Measurements from ENCODE around the gene FKBP1B.
A peak's percentile ranks its signal among the peaks of the same experiment; 100 is the strongest.
"Not testable (repeated sequence)": the region's sequence is repeated elsewhere in the genome, so short reads cannot be mapped to it uniquely, and the experiment has no call there.

The FKBP1B gene

GRCh38 chr2:24022975-24023575 is 26.5 kb upstream of the FKBP1B start:
- no peak for DNase-seq

DNA sequence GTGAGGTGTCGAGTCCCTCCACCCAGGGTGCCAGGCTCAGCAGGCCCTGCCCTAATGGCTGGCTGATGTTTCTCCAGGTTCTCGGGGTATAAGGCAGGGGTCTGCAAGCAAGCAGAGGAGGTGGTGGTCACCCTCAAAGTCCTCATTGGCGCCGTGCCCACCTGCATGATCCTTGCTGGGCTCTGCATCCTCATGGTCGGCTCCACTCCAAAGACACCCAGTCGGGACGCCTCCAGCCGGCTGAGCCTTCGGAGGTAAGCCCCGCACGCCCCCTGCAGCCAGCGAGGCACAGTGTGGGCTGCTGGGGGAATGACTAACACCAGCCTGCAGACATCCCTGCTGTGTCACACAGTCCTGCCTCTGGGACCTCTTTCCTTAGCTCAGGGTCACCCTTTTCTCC is 25.5 kb upstream of the FKBP1B start:
- no peak for DNase-seq

- DNase-seq = no peak
These were observed 24.4 kb upstream of the FKBP1B start for GRCh38 chr2:24024996-24025663.

GRCh38 chr2:24026233-24026632 is 23.3 kb upstream of the FKBP1B start:
- no peak for DNase-seq

- DNase-seq = no peak
These were observed 10.6 kb upstream of the FKBP1B start for GRCh38 chr2:24038786-24039499.

DNA sequence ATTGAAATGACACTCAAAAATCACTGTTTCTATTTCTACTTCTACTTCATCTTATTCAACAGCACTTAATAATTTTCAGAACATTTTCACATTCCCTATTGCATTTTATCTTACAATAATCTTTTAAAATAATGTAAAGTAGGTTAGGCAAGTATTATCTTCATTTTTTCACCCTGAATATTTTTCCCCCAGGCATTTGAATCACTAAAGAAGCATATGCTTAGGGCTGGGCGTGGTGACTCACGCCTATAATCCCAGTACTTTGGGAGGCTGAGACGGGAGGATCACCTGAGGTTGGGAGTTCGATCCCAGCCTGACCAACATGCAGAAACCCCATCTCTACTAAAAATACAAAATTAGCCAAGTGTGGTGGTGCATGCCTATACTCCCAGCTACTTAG is 9.0 kb upstream of the FKBP1B start:
- DNase-seq = no peak

GRCh38 chr2:24043133-24043532 is 6.4 kb upstream of the FKBP1B start:
- DNase-seq = not testable (repeated sequence)

GRCh38 chr2:24045511-24046508 is 3.7 kb upstream of the FKBP1B start:
- no peak for DNase-seq

DNA sequence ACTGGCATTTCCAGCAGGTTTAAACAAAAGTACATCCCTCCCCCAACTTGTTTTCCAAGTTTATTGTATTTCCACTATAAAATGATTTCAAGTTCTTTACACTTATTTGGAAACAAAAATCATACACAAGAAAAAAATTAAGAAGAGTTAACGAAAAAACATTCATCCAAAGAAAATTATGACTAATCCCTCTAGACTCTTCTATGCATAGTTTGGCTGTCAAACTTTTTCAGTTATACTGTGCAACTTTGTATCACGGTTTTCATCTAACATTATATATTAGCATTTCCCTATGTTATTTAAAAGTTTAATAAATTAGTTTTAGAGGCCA is 3.0 kb upstream of the FKBP1B start:
- DNase-seq = no peak

DNA sequence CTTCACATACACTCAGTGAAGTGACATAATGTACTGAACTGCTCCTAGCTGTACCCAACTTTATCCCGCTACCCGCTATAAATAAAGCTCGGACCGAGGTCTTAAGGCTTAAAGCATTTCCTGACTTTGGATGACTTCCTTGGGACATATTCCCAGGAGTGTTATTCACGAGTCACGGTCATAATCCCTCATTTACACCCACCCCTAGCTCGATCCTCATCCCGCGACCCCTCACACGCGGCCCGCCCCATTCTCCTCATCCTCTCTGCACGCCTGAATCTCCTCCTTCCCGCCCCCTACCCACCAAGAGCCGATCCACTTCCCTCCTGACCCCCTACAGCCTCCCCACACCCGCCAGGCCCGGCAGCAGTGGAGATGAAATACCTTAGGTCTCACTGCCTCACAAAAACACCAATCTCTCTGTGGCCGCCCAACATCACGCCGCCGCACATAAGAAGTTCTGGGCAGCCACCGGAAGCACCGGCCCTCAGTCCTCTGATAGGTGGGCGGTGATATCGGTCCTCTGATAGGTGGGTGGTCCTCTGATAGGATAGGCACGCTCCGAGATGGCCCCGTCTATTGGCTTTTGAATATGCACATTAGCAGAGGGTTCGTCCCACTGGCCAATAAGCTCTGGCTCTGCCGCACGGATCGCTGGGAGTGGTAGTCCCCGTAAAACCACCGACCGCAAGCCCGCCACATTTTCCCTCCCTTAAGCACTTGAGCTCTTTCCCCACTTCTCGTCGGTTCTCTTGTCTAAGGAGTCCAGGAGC is 2.4 kb upstream of the FKBP1B start, which contains the start of gene WDCP:
TSS of gene WDCP (minus strand) at position 462 of the 773 bp plus-strand sequence. CDS start 7,897 bp downstream, outside the sequence.
- peak; percentile 82 for DNase-seq

DNA sequence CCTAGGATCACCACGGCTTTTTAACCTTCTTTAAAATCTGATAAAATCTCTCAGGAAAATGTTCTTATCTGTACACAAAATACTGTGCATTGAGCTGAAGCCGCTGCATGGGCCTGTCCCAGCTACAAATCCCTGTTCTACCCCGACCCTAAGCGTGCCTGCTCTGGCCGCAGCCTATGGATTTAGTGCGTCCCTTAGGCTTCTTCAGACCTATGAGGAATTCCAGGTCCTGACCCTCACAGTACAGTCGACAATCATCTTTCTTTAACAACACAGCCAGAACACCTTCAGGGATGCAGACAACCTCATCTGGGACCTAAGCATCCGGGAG is 1.9 kb upstream of the FKBP1B start:
- DNase-seq = no peak

DNA sequence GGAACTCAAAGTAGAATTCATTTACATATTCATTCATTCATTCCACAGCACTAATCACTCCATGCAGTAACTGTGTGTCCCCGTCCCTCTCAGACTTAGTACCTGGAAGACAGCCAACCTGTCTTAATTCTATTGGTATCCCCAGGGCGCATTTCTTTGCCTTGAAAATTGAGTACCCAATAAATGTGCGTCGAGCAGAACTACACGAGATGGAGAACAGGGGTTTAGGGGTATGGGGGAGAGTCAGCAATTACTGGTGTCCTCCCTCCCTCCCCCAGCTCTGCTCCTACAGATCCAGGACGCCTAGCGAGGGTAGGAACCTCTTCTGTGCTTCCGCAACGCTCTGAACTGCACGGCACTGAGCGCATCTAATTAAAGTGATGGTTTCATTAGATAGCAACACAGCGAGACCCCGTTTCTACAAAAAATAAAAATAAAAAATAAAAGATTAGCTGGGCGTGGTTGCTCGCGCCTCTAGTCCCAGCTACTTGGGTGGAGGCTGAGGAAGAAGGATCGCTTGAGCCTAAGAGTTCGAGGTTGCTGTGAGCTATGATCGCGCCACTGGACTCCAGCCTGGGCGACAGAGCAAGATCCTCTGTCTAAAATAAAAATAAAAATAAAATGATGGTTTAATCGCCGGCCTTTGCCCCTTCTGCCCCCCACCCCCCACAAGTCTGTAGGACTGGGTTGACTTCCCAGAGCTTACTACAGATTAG is 614 bp upstream of the FKBP1B start:
- DNase-seq = no peak

DNA sequence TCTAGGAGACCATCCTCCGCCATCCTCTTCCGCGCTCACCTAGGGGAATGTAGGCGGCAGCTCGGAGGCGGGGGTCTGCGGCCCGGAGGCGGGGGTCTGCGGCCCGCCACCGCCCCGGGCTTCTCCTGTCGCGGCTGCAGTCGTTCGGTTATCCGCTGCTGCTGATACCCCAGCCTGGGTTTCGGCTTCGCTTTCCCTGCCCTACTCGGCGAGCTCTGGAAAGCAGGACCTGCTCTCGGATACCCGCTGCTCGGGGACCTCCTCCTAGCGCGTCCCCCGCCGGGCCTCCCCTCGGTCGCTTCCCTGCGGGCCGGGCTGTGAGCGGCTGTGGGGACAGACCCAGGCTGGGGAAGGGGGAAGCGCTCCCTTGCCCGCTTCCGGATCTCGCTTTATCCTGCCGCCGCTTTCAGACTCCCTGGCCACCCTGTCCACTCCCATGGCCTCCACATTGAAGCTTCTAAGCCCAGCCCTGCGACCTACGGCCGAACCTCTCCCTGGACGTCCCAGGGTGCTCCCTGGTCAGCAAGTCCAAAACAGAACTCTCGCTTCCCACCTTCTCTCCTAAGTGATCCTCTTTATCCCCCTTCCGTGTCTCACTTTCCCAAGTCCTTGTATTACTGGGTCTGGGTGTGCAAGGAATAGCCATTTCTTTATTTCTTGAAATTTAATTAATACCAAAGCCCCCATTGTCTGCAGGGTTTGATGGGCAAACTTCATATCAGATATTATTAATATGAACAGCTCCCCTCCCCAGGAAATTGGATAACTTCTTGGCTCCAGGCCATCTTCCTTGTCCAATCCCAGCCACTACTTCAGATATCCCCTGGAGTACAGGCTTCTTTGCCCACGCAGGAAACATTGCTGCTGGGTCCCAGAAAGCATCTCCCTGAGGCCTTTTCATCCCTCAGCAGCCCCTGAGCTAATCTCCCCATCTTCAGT is 769 bp downstream of the FKBP1B start:
- peak; percentile 15 for DNase-seq

DNA sequence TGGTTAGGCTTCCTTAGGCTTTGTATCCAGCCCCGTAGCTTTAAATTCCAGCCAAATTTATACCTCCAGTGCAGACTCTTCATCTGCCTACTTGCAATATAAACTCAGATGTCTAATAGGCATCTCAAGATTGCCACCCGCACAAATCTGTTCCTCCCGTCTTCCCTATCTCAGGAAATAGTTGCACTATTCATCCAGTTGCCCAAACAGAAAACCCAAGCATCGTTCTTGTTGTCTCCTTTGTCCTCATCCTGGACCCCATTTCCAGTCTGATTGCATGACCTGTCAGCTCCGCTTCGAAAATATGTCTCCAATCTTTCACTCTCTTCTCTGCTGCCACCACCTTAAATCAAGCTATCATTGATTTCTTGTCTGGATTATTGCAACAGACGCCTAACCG is 2.3 kb downstream of the FKBP1B start:
- DNase-seq = no peak

DNA sequence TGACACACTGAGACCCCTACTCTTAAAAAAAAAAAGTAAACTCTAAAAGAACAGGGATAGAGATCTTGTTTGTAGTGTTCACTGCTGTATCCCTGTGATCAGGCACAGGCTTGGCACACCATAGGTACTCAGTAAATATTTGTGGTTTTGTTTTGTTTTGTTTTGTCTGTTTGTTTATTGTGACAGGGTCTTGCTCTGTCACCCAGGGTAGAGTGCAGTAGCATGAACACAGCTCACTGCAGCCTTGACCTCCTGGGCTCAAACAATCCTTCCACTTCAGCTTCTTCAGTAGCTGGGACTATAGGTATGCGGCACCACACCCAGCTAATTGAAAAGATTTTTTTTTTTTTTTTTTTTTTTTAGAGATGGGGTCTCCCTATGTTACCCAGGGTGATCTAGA is 3.4 kb downstream of the FKBP1B start:
- DNase-seq = no peak

GRCh38 chr2:24054366-24055010 is 4.9 kb downstream of the FKBP1B start:
- DNase-seq = no peak

GRCh38 chr2:24055750-24056149 is 6.2 kb downstream of the FKBP1B start:
- DNase-seq = no peak

DNA sequence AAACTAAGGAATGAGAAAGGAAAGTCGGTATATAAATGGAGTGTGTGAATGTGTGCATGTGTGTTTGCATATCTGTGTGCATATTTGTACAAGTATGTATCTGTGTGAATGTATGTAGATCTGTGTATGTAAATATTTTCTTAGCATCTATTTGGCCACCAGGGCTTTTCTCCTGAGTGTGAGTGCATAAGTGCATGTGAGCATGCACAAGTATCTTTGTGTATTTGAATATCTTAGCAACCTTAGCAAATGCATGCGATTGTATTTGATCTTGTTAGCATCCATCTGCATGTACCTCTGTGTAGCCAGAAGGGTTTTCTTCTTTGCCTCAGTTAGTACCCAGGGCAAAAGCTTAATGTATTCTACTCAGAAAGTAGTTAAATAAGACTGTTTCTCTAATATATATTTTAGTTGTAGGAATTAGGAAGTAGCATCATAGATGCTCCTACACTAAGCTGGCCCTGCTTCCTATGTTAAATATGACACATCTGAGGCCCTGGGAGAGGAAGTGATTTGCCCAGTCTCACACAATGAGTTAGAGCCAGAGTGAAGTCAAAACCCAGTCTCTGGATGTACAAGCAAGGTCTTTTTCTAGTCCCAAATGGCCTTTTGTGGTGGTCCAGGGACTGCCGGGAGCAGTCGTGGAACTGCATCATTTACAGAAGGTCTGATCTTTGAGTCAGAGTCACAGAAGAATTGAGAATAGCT is 9.2 kb downstream of the FKBP1B start:
- no peak for DNase-seq

- no peak for DNase-seq
These were observed 15.8 kb downstream of the FKBP1B start for GRCh38 chr2:24065341-24065740.

All from stimulated activated CD4-positive, alpha-beta T cell treated with anti-CD3 and anti-CD28 coated beads, Interleukin-12 subunit alpha, Interleukin-12 subunit beta, amount 100 ng/mL, for 4 hours (primary cell).